ENCODE measurements around the gene TGFBI.

GRCh38 chr5:136094913-136095641 lies 66.3 kb downstream of the TGFBI start:
- no peak for TF ChIP-seq CTCF (IDR thresholded peaks at IDR 0.05)
- no peak for TF ChIP-seq POLR2A (IDR thresholded peaks at IDR 0.05)
- TF ChIP-seq POLR2AphosphoS5 (IDR thresholded peaks at IDR 0.05) = no peak

All from upper lobe of left lung (tissue), 4 donors.